Natural killer cell (primary cell): Measurements from ENCODE around the gene ABAT. TPM values are rescaled to one million over a fixed set of nuclear protein-coding genes. Genes with fewer than 3 reads are reported as not detected.
"Not testable (repeated sequence)": the region's sequence is repeated elsewhere in the genome, so short reads cannot be mapped to it uniquely, and the experiment has no call there.

ENCODE experiments used
- ATAC-seq, 3 donors: fragments of 150-1000 bp in 2 of 3; fragments of 200-7000 bp in 1 of 3; cut with Tn5 transposase; 1 replicate in 1 of 3; 2 replicates in 2 of 3; pipeline ENCODE4 v1.10.0; 2021; ENCODE audit warnings: mild to moderate bottlenecking in 2 of 3, moderate library complexity in 2 of 3
- DNase-seq, 2 donors: peaks; one replicate each; pipeline versions ENCODE4 v3.0.0 to v3.0.0-alpha.2; 2013 to 2021; ENCODE audit warnings: mixed read lengths in 1 of 2
- H3K27ac ChIP-seq: one replicate; pipeline ENCODE4 v1.5.1; 2013; ENCODE audit warnings: mild to moderate bottlenecking, low read length
- H3K27me3 ChIP-seq: one replicate; pipeline ENCODE4 v1.6.1; 2013; ENCODE audit warnings: low read length; ENCODE audit not compliant: control insufficient read depth, insufficient read depth
- H3K36me3 ChIP-seq: one replicate; pipeline ENCODE4 v1.6.1; 2013; ENCODE audit warnings: low read length; ENCODE audit not compliant: control insufficient read depth, insufficient read depth
- H3K4me1 ChIP-seq: one replicate; pipeline ENCODE4 v1.6.1; 2013; ENCODE audit warnings: low read length; ENCODE audit not compliant: control insufficient read depth, insufficient read depth
- H3K4me3 ChIP-seq: one replicate; pipeline ENCODE4 v1.5.1; 2013; ENCODE audit warnings: low read length
- H3K9me3 ChIP-seq: one replicate; pipeline ENCODE4 v1.6.1; 2013; ENCODE audit warnings: low read length; ENCODE audit not compliant: control insufficient read depth, insufficient read depth
- H3K27ac Mint-ChIP-seq, 2 donors: one replicate each; pipeline ENCODE4 v1.8.0; 2022; ENCODE audit warnings: mild to moderate bottlenecking in 2 of 2, mixed read lengths in 2 of 2, moderate library complexity in 1 of 2
- H3K27me3 Mint-ChIP-seq, 2 donors: one replicate each; pipeline ENCODE4 v1.8.0; 2022; ENCODE audit warnings: low read depth in 2 of 2, mixed read lengths in 2 of 2
- H3K36me3 Mint-ChIP-seq: one replicate; pipeline ENCODE4 v1.8.0; 2022; ENCODE audit warnings: mixed read lengths
- H3K4me1 Mint-ChIP-seq, 2 donors: one replicate each; pipeline ENCODE4 v1.8.0; 2022; ENCODE audit warnings: mixed read lengths in 2 of 2
- H3K4me3 Mint-ChIP-seq: one replicate; pipeline ENCODE4 v1.8.0; 2022; ENCODE audit warnings: mild to moderate bottlenecking, moderate library complexity, mixed read lengths
- H3K9me3 Mint-ChIP-seq, 2 donors: one replicate each; pipeline ENCODE4 v1.8.0; 2022; ENCODE audit warnings: mixed read lengths in 2 of 2
- CTCF ChIP-seq: fragments of 200-600 bp; IDR thresholded peaks from one replicate; pipeline ENCODE4 v1.8.0; 2022; ENCODE audit warnings: antibody characterized with exemption
- WGBS: methylation state at CpG from one replicate; pipeline ENCODE4 v1.1.7; 2013; ENCODE audit warnings: missing lambda C conversion rate; ENCODE audit not compliant: insufficient coverage; 5-methylcytosine and 5-hydroxymethylcytosine counted together
- intact Hi-C: fragments of 100-400 bp; cut with micrococcal nuclease; formaldehyde crosslinking; loops from one replicate; pipeline ENCODE4 v1.14.2; 2022
- total RNA-seq, 4 donors: library from RNA; stranded (reverse); fragments of 120-200 nt in 1 of 4; gene quantifications; one replicate each; pipeline versions ENCODE4 v1.2.3 to v1.2.4, GENCODE V29; 2013 to 2022

Gene ABAT
- total RNA-seq, 3 donors from 2014 or later (not counting 1 experiment from before 2014, with no cell fraction given) = 11.0 to 13.4 (median 11.3) TPM

DNA sequence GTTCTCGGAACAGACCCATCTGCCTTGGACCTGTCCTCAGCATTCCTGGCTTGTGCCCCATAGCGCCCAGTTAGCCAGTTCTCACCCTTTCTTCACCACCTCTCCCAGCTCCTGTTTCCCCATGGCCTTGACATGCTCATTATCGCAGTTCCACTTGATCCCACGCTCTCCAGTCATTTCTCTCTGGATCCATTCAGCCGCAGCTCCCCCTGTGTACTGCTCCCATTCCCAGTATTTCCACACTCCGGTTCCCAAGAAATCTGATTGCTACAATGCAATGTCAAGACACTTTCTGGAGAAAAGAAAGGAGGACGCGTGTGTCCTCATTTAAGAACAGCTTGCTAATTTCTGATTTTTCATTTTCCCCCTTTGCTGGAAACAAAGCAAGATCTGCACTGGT lies 67.7 kb downstream of the ABAT start:
- no peak overlapping the region for H3K4me3 Mint-ChIP-seq
- no peak overlapping the region for H3K27ac Mint-ChIP-seq
- Histone ChIP-seq H3K27me3 (no peaks in the 10 kb centered on the region), H3K9me3 (no peaks in the 10 kb centered on the region), H3K4me3 (no peak overlapping the region), H3K4me1 (no peaks in the 10 kb centered on the region), H3K27ac (no peak overlapping the region), H3K36me3 (no peaks in the 10 kb centered on the region)
- no peaks in the 10 kb centered on the region for H3K36me3 Mint-ChIP-seq
- intact Hi-C loops = no loop called here
- DNase-seq (no peak), ATAC-seq (no peak)
- no peaks in the 10 kb centered on the region for H3K4me1 Mint-ChIP-seq
- H3K27me3 Mint-ChIP-seq = no peaks in the 10 kb centered on the region
- H3K9me3 Mint-ChIP-seq = no peaks in the 10 kb centered on the region
- 93% methylated on average over 7 of the region's 8 CpGs for WGBS
- no peak for TF ChIP-seq CTCF

- H3K27ac ChIP-seq, H3K27me3 Mint-ChIP-seq, H3K4me3 Mint-ChIP-seq, H3K4me1 Mint-ChIP-seq, H3K9me3 ChIP-seq, intact Hi-C loops, H3K4me1 ChIP-seq, DNase-seq, H3K36me3 Mint-ChIP-seq, H3K4me3 ChIP-seq, H3K9me3 Mint-ChIP-seq, H3K27ac Mint-ChIP-seq, H3K36me3 ChIP-seq, H3K27me3 ChIP-seq, ATAC-seq: not testable (repeated sequence)
- 89% methylated on average over 3 of the region's 9 CpGs for WGBS
Observed at GRCh38 chr16:8748944-8749343, 74.5 kb downstream of the ABAT start.

GRCh38 chr16:8751481-8752311 lies 77.3 kb downstream of the ABAT start:
- Histone ChIP-seq H3K4me1 (no peaks in the 10 kb centered on the region), H3K27ac (no peak overlapping the region), H3K27me3 (no peaks in the 10 kb centered on the region), H3K9me3 (no peaks in the 10 kb centered on the region), H3K4me3 (no peak overlapping the region), H3K36me3 (peaks cover 2% of the 10 kb centered on the region)
- Mint-ChIP-seq H3K4me3 (no peak overlapping the region), H3K4me1 (no peaks in the 10 kb centered on the region), H3K9me3 (no peaks in the 10 kb centered on the region), H3K27me3 (no peaks in the 10 kb centered on the region), H3K36me3 (no peaks in the 10 kb centered on the region), H3K27ac (no peak overlapping the region)
- intact Hi-C loops = no loop called here
- no peak for TF ChIP-seq CTCF
- no peak for DNase-seq
- 89% methylated on average over 14 of the region's 14 CpGs for WGBS
- no peak for ATAC-seq

DNA sequence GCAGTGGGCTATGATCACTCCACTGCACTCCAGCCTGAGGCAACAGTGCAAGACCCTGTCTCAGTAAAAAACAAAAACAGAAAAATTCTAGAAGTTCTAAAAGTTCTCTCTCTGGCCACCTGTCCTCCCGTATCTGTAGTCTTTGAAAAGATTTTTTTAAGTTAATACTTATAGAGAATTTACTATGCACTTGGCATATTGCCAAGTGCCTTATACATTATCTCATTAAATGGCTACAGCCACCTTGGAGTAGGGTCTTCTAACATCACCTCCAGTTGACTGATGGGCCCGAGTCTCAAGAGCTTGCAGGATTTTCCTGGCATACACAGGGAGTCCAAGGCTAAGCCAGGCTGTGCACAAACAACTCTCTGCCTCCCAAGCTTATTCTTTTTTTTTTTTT lies 78.3 kb downstream of the ABAT start:
- Mint-ChIP-seq H3K36me3 (no peaks in the 10 kb centered on the region), H3K27me3 (no peaks in the 10 kb centered on the region), H3K4me3 (no peak overlapping the region), H3K27ac (no peak overlapping the region), H3K9me3 (no peaks in the 10 kb centered on the region), H3K4me1 (no peaks in the 10 kb centered on the region)
- peaks cover 4% of the 10 kb centered on the region for H3K36me3 ChIP-seq
- H3K4me1 ChIP-seq = no peaks in the 10 kb centered on the region
- intact Hi-C loops = no loop called here
- no peaks in the 10 kb centered on the region for H3K9me3 ChIP-seq
- WGBS = 89% methylated on average over 1 of the region's 2 CpGs
- ATAC-seq = no peak
- no peak overlapping the region for H3K4me3 ChIP-seq
- no peak overlapping the region for H3K27ac ChIP-seq
- no peak for DNase-seq
- no peak for TF ChIP-seq CTCF
- H3K27me3 ChIP-seq = no peaks in the 10 kb centered on the region
